NCI-H446 (cell line): ENCODE results near the gene ELAVL1.

Experiments used
- DNase-seq, 2 experiments: peaks; one replicate each; lab custom pipeline; 2025; lab: John Stamatoyannopoulos, UW

ELAVL1 gene

GRCh38 chr19:7911508-7912143 lies 93.8 kb downstream of the ELAVL1 start:
- no peak for DNase-seq

GRCh38 chr19:7910321-7911161 lies 94.9 kb downstream of the ELAVL1 start:
- DNase-seq: no peak

GRCh38 chr19:7909471-7910067 lies 95.9 kb downstream of the ELAVL1 start:
- DNase-seq: no peak

GRCh38 chr19:7908742-7909461 lies 96.5 kb downstream of the ELAVL1 start:
- no peak for DNase-seq
